Hepatocyte (in vitro differentiated cells): Measurements from ENCODE around the gene ZMYM2. TPM values are rescaled to one million over a fixed set of nuclear protein-coding genes. Genes with fewer than 3 reads are reported as not detected.

ENCODE experiments used
- DNase-seq: peaks from one replicate; pipeline ENCODE4 v3.0.0-alpha.2; 2016; ENCODE audit warnings: low spot score
- H2AFZ ChIP-seq: fragments of 200-600 bp; sonication (generic); 2 replicates; pipeline ENCODE4 v1.6.0; 2016; ENCODE audit warnings: antibody characterized with exemption, mild to moderate bottlenecking
- H3K27ac ChIP-seq: fragments of 200-600 bp; sonication (generic); 2 replicates; pipeline ENCODE4 v1.5.1; 2016; ENCODE audit warnings: mild to moderate bottlenecking
- H3K27me3 ChIP-seq: fragments of 200-600 bp; sonication (generic); 2 replicates; pipeline ENCODE4 v1.6.1; 2016
- H3K36me3 ChIP-seq: fragments of 200-600 bp; sonication (generic); replicated peaks from 2 replicates; pipeline ENCODE4 v1.5.1; 2016; ENCODE audit warnings: low read depth; ENCODE audit not compliant: insufficient read depth
- H3K4me1 ChIP-seq: fragments of 200-600 bp; sonication (generic); 2 replicates; pipeline ENCODE4 v1.5.1; 2016; ENCODE audit warnings: mild to moderate bottlenecking, moderate library complexity; ENCODE audit not compliant: insufficient read depth
- H3K4me2 ChIP-seq: fragments of 200-600 bp; sonication (generic); 2 replicates; pipeline ENCODE4 v1.6.0; 2016
- H3K4me3 ChIP-seq: fragments of 200-600 bp; sonication (generic); 2 replicates; pipeline ENCODE4 v1.5.1; 2016; ENCODE audit warnings: mild to moderate bottlenecking
- H3K79me2 ChIP-seq: fragments of 200-600 bp; sonication (generic); 2 replicates; pipeline ENCODE4 v1.6.0; 2017; ENCODE audit warnings: mild to moderate bottlenecking
- H3K9me2 ChIP-seq: fragments of 200-600 bp; sonication (generic); replicated peaks from 2 replicates; pipeline ENCODE4 v1.6.0; 2017; ENCODE audit warnings: mild to moderate bottlenecking; ENCODE audit not compliant: insufficient read depth
- H3K9me3 ChIP-seq: fragments of 200-600 bp; sonication (generic); 2 replicates; pipeline ENCODE4 v1.5.1; 2016; ENCODE audit warnings: low read depth, mild to moderate bottlenecking
- H4K20me1 ChIP-seq: fragments of 200-600 bp; sonication (generic); 2 replicates; pipeline ENCODE4 v1.6.0; 2016; ENCODE audit warnings: mild to moderate bottlenecking; ENCODE audit not compliant: insufficient read depth, poor library complexity, severe bottlenecking
- CTCF ChIP-seq: fragments of 200-600 bp; sonication (generic); IDR thresholded peaks from 2 replicates; pipeline ENCODE4 v1.5.1; 2016; ENCODE audit warnings: antibody characterized with exemption, mild to moderate bottlenecking; ENCODE audit not compliant: poor library complexity
- EZH2 ChIP-seq: fragments of 200-600 bp; sonication (generic); IDR thresholded peaks from 2 replicates; pipeline ENCODE4 v1.6.1; 2016; ENCODE audit warnings: antibody characterized with exemption, mild to moderate bottlenecking, borderline replicate concordance
- EZH2phosphoT487 ChIP-seq: fragments of 200-600 bp; sonication (generic); IDR thresholded peaks from one replicate; pipeline ENCODE4 v1.6.1; 2018; ENCODE audit warnings: antibody characterized with exemption, mild to moderate bottlenecking, low read depth, moderate library complexity; ENCODE audit not compliant: unreplicated experiment, severe bottlenecking
- WGBS: methylation state at CpG from one replicate; pipeline ENCODE4 v1.1.6; 2016; ENCODE audit warnings: low lambda C conversion rate; ENCODE audit errors: missing lambda C conversion rate; 5-methylcytosine and 5-hydroxymethylcytosine counted together
- polyA plus RNA-seq: library from polyadenylated mRNA; unstranded; fragments of >200 nt; fragmentation: Nextera tagmentation; extraction: Ambion mirVana; gene quantifications from 2 replicates; pipeline ENCODE4 v1.2.1, GENCODE V29; 2016
- total RNA-seq: library from RNA; depleted of rRNA; stranded (reverse); fragments of >200 nt; gene quantifications from 2 replicates; pipeline ENCODE4 v1.2.3, GENCODE V29; 2014

The ZMYM2 gene
- total and polyA plus RNA-seq, 2 experiments from 2014 or later, result 25.2 to 91.1 TPM

- TF ChIP-seq CTCF (no peak), EZH2phosphoT487 (no peak), EZH2 (no peak)
- H2AFZ ChIP-seq, result peak overlapping the region; percentile 87
These were observed 160.0 kb downstream of the ZMYM2 start for GRCh38 chr13:20118268-20119140.

GRCh38 chr13:20119960-20120359, 161.4 kb downstream of the ZMYM2 start:
- H3K27me3 ChIP-seq, result no peaks in the 10 kb centered on the region
- H2AFZ ChIP-seq, result peak overlapping the region; percentile 36
- H3K79me2 ChIP-seq, result no peaks in the 10 kb centered on the region
- no peaks in the 10 kb centered on the region for H3K36me3 ChIP-seq
- H3K27ac ChIP-seq, result peak overlapping the region; percentile 82
- DNase-seq, result no peak
- H3K9me2 ChIP-seq, result no peaks in the 10 kb centered on the region
- peaks cover 7% of the 10 kb centered on the region for H3K4me1 ChIP-seq
- 94% methylated on average over 3 of the region's 3 CpGs for WGBS
- TF ChIP-seq EZH2, result no peak
- TF ChIP-seq CTCF, result no peak
- TF ChIP-seq EZH2phosphoT487, result no peak
- peak overlapping the region; percentile 92 for H3K4me2 ChIP-seq
- H3K4me3 ChIP-seq, result no peak overlapping the region
- H3K9me3 ChIP-seq, result no peaks in the 10 kb centered on the region
- no peaks in the 10 kb centered on the region for H4K20me1 ChIP-seq

More at GRCh38 chr13:20118268-20119140, 160.0 kb downstream of the ZMYM2 start:
- H3K27me3 ChIP-seq, result no peaks in the 10 kb centered on the region
- no peaks in the 10 kb centered on the region for H3K36me3 ChIP-seq
- H3K9me3 ChIP-seq, result no peaks in the 10 kb centered on the region
- no peaks in the 10 kb centered on the region for H4K20me1 ChIP-seq
- peak; percentile 84 for DNase-seq
- peak overlapping the region; percentile 92 for H3K4me2 ChIP-seq
- 2% methylated on average over 33 of the region's 55 CpGs for WGBS
- H3K9me2 ChIP-seq, result no peaks in the 10 kb centered on the region
- H3K4me1 ChIP-seq, result peaks cover 7% of the 10 kb centered on the region
- H3K4me3 ChIP-seq, result peak overlapping the region; percentile 8
- no peaks in the 10 kb centered on the region for H3K79me2 ChIP-seq
- H3K27ac ChIP-seq, result peak overlapping the region; percentile 82

- no peaks in the 10 kb centered on the region for H3K27me3 ChIP-seq
- H3K79me2 ChIP-seq, result no peaks in the 10 kb centered on the region
- no peak for TF ChIP-seq CTCF
- H3K4me1 ChIP-seq, result peaks cover 7% of the 10 kb centered on the region
- H2AFZ ChIP-seq, result no peak overlapping the region
- no peak for DNase-seq
- no peaks in the 10 kb centered on the region for H3K9me3 ChIP-seq
- no peaks in the 10 kb centered on the region for H3K36me3 ChIP-seq
- H3K4me3 ChIP-seq, result no peak overlapping the region
- no peak overlapping the region for H3K4me2 ChIP-seq
- H3K27ac ChIP-seq, result peak overlapping the region; percentile 23
- H3K9me2 ChIP-seq, result no peaks in the 10 kb centered on the region
- no peaks in the 10 kb centered on the region for H4K20me1 ChIP-seq
- WGBS, result 64% methylated on average over 7 of the region's 7 CpGs
These were observed 162.6 kb downstream of the ZMYM2 start for GRCh38 chr13:20121159-20121525.
